PC-3 (cell line): ENCODE results near the gene AP5S1.
"Not testable (repeated sequence)": the region's sequence is repeated elsewhere in the genome, so short reads cannot be mapped to it uniquely, and the experiment has no call there.

Experiments used
- EZH2phosphoT487 ChIP-seq: fragments of 300-600 bp; sonication (generic); IDR thresholded peaks from 2 replicates; pipeline ENCODE4 v1.6.1; 2018; ENCODE audit warnings: mild to moderate bottlenecking, antibody characterized with exemption, low read length, borderline replicate concordance
- TF ChIP-seq, protein P1 (sequence below): fragments of 300-600 bp; sonication (generic); conservative IDR thresholded peaks from 2 replicates; pipeline ENCODE4 v1.5.1; 2017; ENCODE audit warnings: antibody characterized with exemption, low read depth, mild to moderate bottlenecking, low read length

DNA sequence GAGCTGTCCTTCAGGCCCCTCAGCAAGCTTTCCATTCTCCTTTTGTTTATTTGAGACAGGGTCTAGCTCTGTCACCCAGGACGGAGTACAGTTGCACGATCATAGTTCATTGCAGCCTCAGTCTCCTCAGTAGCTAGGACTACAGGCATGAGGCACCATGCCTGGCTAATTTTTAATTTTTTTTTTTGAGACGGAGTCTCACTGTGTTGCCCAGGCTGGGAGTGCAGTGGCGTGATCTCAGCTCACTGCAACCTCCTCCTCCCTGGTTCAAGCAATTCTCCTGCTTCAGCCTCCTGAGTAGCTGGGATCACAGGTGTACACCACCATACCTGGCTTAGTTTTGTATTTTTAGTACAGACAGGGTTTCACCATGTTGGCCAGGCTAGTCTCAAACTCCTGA is 31.1 kb upstream of the AP5S1 start:
- TF ChIP-seq, protein P1, sequence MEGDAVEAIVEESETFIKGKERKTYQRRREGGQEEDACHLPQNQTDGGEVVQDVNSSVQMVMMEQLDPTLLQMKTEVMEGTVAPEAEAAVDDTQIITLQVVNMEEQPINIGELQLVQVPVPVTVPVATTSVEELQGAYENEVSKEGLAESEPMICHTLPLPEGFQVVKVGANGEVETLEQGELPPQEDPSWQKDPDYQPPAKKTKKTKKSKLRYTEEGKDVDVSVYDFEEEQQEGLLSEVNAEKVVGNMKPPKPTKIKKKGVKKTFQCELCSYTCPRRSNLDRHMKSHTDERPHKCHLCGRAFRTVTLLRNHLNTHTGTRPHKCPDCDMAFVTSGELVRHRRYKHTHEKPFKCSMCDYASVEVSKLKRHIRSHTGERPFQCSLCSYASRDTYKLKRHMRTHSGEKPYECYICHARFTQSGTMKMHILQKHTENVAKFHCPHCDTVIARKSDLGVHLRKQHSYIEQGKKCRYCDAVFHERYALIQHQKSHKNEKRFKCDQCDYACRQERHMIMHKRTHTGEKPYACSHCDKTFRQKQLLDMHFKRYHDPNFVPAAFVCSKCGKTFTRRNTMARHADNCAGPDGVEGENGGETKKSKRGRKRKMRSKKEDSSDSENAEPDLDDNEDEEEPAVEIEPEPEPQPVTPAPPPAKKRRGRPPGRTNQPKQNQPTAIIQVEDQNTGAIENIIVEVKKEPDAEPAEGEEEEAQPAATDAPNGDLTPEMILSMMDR: not testable (repeated sequence)
- not testable (repeated sequence) for TF ChIP-seq EZH2phosphoT487
